Uterus (tissue), 4 donors: ENCODE results near the gene CCDC78. TPM values are rescaled to one million over a fixed set of nuclear protein-coding genes. Genes with fewer than 3 reads are reported as not detected.

Experiments used
- DNase-seq, 2 donors: peaks; one replicate each; pipeline ENCODE4 v3.0.0-alpha.2; 2019 to 2020
- H3K27ac ChIP-seq, 2 donors: fragments of 200-600 bp; sonication (generic); 1 replicate in 1 of 2; 2 replicates in 1 of 2; pipeline ENCODE4 v1.5.1; 2016 to 2018
- H3K27me3 ChIP-seq, 2 donors: fragments of 200-600 bp; sonication (generic); one replicate each; pipeline ENCODE4 v1.5.1; 2018 to 2019; ENCODE audit warnings: control low read depth in 1 of 2
- H3K36me3 ChIP-seq, 2 donors: fragments of 200-600 bp; sonication (generic); one replicate each; pipeline ENCODE4 v1.5.1; 2019; ENCODE audit warnings: control low read depth in 1 of 2
- H3K4me1 ChIP-seq, 2 donors: fragments of 200-600 bp; sonication (generic); one replicate each; pipeline ENCODE4 v1.5.1; 2018 to 2019; ENCODE audit warnings: control low read depth in 1 of 2
- H3K4me3 ChIP-seq, 2 donors: fragments of 200-600 bp; sonication (generic); 1 replicate in 1 of 2; 2 replicates in 1 of 2; pipeline ENCODE4 v1.5.1; 2018 to 2019; ENCODE audit warnings: mild to moderate bottlenecking in 1 of 2
- H3K9me3 ChIP-seq, 2 donors: fragments of 200-600 bp; sonication (generic); one replicate each; pipeline ENCODE4 v1.5.1; 2019; ENCODE audit warnings: control low read depth in 1 of 2
- POLR2A ChIP-seq, 2 donors: fragments of 450-650 bp; IDR thresholded peaks; one replicate each; pipeline ENCODE4 v1.6.1; 2016; ENCODE audit warnings: antibody characterized with exemption in 2 of 2, mild to moderate bottlenecking in 1 of 2, moderate library complexity in 1 of 2
- intact Hi-C: fragments of 100-400 bp; cut with DNase I; formaldehyde crosslinking; loops from one replicate; pipeline ENCODE4 v1.15.1; 2023; ENCODE audit warnings: low total_unique reads
- total RNA-seq, 4 donors: library from RNA; depleted of rRNA in 3 of 4; stranded (reverse); fragments of >200 nt in 3 of 4; gene quantifications; one replicate each; pipeline versions ENCODE4 v1.1.0 to v1.2.4, GENCODE V29; 2014 to 2023
- TF ChIP-seq, protein P1 (sequence below), 4 experiments: fragments of 200-600 bp in 2 of 4; fragments of 450-650 bp in 2 of 4; sonication (generic) in 2 of 4; IDR thresholded peaks; one replicate each; pipeline ENCODE4 v1.5.1; 2016 to 2019; ENCODE audit warnings: antibody characterized with exemption in 4 of 4, mild to moderate bottlenecking in 2 of 4, moderate library complexity in 1 of 4
- donor health status: DM: yes; HTN: yes; CAD: no.

The CCDC78 gene
- total RNA-seq, 4 donors from 2014 or later: 1.3 to 5.3 (median 2.3) TPM; not detected in 1

DNA sequence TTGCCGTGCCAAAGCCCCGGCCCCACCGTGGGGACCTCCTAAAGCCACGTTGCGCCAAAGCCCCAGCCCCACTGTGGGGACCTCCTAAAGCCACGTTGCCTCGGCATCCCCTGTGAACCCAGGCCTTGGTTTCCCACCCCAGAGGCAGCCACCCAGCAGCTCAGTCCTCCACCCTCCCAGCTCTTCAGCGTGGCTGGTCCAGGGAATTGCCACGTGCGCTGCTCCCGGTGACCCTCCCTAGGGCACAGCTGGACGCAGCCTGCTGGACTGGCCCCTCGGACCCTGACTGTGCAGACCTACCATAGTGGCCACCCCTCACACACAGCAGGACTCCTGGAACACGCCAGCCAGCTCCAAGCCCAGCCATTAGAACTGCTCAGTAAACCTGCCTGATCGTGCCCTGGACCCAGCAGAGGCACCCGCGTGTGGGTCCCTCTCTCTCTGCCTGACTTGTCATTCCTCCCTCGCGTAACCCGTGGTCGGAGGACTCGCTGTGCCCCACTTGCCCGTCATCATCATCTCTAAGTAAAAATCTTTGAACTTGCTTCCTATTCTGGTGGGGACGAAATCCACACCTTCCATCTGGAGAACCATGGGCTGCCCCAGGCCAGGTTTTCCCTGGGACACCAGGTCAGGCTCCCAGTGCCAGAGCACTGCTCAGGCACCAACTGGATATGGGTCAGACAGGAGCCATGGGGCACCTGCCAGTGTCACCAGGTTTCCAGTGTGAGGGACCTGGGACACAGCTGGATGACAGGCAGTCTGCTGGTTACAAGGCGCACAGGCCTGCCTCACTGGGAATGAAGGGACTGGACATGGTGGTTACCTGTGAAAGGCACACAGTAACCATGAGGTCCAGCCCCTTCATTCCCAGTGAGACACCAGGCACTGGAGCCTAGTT is 9.0 kb upstream of the CCDC78 start:
- no peak for DNase-seq
- Histone ChIP-seq H3K4me1 (peaks cover 0 to 8% of the 10 kb centered on the region in 2 donors), H3K27me3 (no peaks in the 10 kb centered on the region), H3K27ac (no peak overlapping the region), H3K36me3 (no peaks in the 10 kb centered on the region), H3K4me3 (no peak overlapping the region), H3K9me3 (no peaks in the 10 kb centered on the region)
- intact Hi-C loops: no loop called here
- TF ChIP-seq, protein P1, sequence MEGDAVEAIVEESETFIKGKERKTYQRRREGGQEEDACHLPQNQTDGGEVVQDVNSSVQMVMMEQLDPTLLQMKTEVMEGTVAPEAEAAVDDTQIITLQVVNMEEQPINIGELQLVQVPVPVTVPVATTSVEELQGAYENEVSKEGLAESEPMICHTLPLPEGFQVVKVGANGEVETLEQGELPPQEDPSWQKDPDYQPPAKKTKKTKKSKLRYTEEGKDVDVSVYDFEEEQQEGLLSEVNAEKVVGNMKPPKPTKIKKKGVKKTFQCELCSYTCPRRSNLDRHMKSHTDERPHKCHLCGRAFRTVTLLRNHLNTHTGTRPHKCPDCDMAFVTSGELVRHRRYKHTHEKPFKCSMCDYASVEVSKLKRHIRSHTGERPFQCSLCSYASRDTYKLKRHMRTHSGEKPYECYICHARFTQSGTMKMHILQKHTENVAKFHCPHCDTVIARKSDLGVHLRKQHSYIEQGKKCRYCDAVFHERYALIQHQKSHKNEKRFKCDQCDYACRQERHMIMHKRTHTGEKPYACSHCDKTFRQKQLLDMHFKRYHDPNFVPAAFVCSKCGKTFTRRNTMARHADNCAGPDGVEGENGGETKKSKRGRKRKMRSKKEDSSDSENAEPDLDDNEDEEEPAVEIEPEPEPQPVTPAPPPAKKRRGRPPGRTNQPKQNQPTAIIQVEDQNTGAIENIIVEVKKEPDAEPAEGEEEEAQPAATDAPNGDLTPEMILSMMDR (IDR thresholded peaks at IDR 0.05): no peak
- no peak for TF ChIP-seq POLR2A (IDR thresholded peaks at IDR 0.05)

DNA sequence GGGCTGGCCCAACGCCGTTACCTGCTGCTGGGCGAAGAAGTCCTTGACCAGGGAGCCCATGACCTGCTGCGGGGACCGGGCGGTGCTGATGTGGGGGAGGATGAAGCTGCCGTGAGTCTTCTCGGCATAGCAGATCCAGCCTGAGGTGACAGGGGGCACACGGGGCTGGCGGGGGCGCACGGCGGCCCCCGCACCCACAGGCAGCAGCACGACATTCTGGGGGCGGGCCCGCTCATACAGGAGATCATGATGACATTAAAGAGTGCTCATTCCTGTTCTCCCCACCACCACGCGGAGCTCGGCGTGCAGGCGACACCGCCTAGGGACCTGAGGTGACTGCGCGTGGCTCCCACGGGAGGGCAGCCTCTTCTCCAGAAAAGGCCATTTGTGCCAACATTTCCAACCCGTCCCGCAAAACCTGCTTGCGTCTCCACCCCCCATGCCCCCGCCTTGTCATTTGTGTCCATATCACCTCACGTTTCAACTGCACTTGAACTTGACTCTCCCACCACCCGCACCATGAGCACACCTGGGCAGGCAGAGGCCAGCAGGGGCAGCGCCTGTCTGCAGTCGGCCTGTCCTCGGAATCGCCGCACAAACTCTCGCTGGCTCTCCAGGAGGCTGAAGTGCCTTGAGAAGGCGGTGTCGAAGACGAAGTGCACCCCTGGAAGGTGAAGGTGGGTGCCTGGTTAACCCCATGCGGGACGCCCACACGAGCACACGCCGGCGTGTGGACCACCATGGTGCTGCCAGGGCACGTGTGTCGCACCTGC is 8.2 kb upstream of the CCDC78 start:
- Histone ChIP-seq H3K36me3 (no peaks in the 10 kb centered on the region), H3K4me1 (no peaks in the 10 kb centered on the region), H3K4me3 (no peak overlapping the region), H3K27me3 (no peaks in the 10 kb centered on the region), H3K9me3 (no peaks in the 10 kb centered on the region), H3K27ac (no peak overlapping the region)
- TF ChIP-seq POLR2A (IDR thresholded peaks at IDR 0.05): no peak
- TF ChIP-seq, protein P1 (IDR thresholded peaks at IDR 0.05): no peak
- intact Hi-C loops: no loop called here
- no peak for DNase-seq

DNA sequence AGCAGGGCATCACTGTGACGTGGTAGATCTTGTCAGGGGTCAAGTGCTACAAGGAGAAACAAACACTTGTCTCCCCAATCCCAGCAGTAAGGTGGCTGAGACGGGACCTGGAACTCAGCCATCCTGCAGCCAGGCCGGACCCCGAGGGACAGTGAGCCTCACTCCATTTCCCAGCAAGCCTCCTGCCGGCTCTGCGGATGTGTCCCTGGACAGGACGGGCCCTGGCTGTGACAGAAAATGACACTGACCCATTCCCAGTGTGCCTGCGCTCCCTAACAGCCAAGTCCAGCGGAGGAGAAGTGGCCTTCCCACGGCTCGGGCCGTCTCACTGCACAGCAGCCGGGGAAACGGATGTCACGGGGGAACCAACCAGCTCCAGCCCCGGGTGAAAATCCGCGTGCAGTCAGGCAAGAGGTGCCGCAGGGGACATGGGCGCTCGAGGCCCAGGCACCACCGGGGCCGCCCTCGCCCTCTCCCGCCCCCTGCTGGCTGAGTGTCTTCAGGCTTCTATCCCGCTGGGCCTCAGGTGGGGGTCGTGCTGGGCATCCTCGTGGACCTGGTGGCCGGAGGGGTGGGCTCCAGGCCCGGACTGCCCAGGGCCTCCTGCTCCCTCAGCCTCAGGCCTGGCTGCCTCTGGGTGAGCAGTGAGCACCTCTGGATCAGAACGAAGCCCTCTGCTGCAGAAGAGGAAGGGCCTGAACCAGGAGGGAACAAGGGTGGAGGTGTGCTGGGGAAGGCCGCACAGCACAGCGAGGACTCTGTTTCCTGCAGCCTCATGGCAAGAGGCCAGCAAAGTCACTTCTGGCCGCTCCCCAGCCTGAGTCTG is 7.4 kb upstream of the CCDC78 start:
- Histone ChIP-seq H3K27me3 (peaks cover 0 to 4% of the 10 kb centered on the region in 2 donors), H3K4me1 (no peaks in the 10 kb centered on the region), H3K27ac (no peak overlapping the region), H3K9me3 (no peaks in the 10 kb centered on the region), H3K36me3 (no peaks in the 10 kb centered on the region), H3K4me3 (no peak overlapping the region)
- TF ChIP-seq POLR2A (IDR thresholded peaks at IDR 0.05): no peak
- TF ChIP-seq, protein P1 (IDR thresholded peaks at IDR 0.05): no peak
- DNase-seq: peak in 1 of 2 donors; percentile 17
- intact Hi-C loops: no loop called here

DNA sequence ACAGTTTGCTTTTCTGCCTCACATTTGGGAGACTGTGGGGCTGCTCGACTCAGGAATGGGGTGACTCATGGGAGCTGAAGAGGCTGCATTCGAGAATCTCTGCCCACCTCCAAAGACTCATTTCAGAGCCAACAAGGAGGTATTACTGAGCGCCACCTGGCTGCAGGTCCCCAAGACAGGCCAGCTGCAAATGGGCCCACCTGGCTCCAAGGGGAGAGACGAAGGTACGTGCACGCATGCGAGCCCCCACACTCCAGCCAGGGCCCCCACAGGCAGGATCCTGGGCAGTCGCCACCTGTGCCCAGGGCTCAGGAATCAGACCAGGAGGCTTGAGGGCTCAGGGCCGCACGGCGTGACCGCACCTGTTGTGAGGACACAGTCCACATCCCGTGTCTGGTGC is 6.7 kb upstream of the CCDC78 start:
- Histone ChIP-seq H3K9me3 (no peaks in the 10 kb centered on the region), H3K27me3 (peaks cover 0 to 10% of the 10 kb centered on the region in 2 donors), H3K36me3 (no peaks in the 10 kb centered on the region), H3K27ac (no peak overlapping the region), H3K4me3 (no peak overlapping the region), H3K4me1 (peaks cover 0 to 2% of the 10 kb centered on the region in 2 donors)
- DNase-seq: no peak
- intact Hi-C loops: no loop called here
- TF ChIP-seq, protein P1 (IDR thresholded peaks at IDR 0.05): no peak
- no peak for TF ChIP-seq POLR2A (IDR thresholded peaks at IDR 0.05)
